Measurements from ENCODE around the gene RPS18.

Gene RPS18

GRCh38 chr6:33314515-33314942 is 42.7 kb downstream of the RPS18 start:
- peak in 29 of 56 donors; percentile 9 to 58 (median 37) for DNase-seq

GRCh38 chr6:33314943-33315792 is 43.3 kb downstream of the RPS18 start:
- DNase-seq = peak in 1 of 56 donors; percentile 10

- DNase-seq = no peak
These were observed 44.1 kb downstream of the RPS18 start for GRCh38 chr6:33315793-33316602.

- DNase-seq = no peak
These were observed 44.9 kb downstream of the RPS18 start for GRCh38 chr6:33316603-33317418.

DNA sequence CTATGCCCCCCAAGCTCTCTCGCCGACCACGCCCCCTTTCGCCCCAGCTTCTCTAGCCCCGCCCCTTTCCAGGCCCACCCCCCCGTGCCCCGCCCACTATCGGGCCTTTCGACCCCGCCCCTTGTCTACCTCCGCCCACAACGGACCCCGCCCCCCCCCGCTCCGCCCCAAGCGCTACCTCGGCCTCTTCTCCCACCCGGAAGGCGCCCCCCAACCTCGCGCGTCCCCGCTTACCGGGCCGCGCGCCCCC is 45.5 kb downstream of the RPS18 start:
- peak in 9 of 56 donors; percentile 54 to 94 (median 64) for DNase-seq

- peak; percentile 53 to 100 (median 98) for DNase-seq
These were observed 46.0 kb downstream of the RPS18 start, which contains the start of gene ZBTB22 for GRCh38 chr6:33317669-33318425. Gene ZBTB22 (minus strand): TSS chr6:33317744. CDS start chr6:33316916, 828 bp downstream.

- DNase-seq = no peak
These were observed 46.7 kb downstream of the RPS18 start for GRCh38 chr6:33318426-33319073.

- DNase-seq = no peak
These were observed 48.1 kb downstream of the RPS18 start for GRCh38 chr6:33319939-33320314.

DNA sequence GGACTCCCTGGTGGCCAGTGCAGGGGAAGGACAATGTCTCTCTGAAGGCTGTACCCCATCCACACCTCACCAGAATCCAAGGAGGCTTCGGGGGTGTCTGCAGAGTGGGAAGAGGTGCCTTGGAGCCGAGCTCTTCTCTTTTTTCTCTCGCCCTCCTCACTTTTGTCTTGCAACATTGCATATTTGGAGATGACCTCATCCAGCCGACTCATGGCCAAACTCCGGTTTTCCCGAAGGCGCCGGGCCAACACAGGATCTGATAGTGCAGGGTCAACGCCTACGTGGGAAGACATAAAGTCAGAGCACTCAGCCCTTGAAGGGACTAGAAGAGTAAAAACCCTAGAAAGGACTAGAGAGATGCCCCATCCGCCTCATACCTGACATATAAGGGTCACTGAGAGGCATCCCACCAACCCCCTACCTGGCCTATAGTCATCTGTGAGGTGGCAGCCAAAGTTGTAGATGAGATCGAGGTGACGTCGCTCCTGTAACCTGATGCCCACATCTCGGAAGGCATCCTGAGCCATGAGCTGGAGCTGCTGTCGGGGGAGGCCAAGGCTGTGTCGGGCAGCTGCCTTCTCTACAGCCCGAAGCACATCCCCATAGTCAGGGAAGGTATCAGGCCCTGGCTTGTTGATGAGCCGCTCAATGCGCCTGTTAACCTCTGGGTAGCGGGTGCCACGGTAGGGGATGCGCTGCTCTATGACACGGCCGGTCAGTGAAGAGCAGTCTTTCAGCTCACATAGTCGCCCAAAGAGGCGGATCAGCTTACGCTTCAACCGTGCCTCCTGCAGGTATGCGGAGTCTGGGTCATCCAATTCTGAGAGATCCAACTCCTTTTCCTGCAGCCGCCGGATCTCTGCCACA is 48.7 kb downstream of the RPS18 start:
- no peak for DNase-seq

DNA sequence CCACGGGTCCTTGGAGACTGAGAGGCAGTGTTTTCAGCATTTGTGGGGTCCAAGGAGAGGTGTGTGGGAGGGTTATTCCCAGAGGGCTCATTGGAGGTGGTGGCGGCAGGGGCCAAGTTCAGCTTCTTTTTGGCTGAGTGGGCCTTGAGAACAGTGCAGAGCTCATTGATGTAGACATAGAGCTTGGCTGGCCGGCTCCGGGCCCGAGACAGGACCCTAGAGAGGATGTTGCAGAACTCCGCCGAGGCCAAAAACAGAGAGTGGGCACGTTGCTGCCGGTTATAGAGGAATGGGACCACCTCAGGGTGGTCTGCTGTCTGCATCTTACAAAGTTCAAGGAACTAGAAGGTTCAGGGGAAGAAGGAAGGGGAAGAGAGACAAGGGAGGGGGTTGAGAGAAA is 49.4 kb downstream of the RPS18 start:
- no peak for DNase-seq

- DNase-seq = peak in 1 of 56 donors; percentile 63
These were observed 51.7 kb downstream of the RPS18 start for GRCh38 chr6:33323623-33323948.

- no peak for DNase-seq
These were observed 52.2 kb downstream of the RPS18 start for GRCh38 chr6:33324125-33324524.
